HCT116 (cell line): ENCODE data around the gene PROB1. TPM values are rescaled to one million over a fixed set of nuclear protein-coding genes. Genes with fewer than 3 reads are reported as not detected.

Experiments
- ATAC-seq: fragments of 200-7000 bp; cut with Tn5 transposase; 2 replicates; pipeline ENCODE4 v1.9.1; 2020; ENCODE audit warnings: mild to moderate bottlenecking, moderate library complexity
- BruUV-seq: library from RNA; stranded (reverse); fragments of 400-500 nt; replicated peaks from 2 replicates; lab custom pipeline; 2021; lab: Mats Ljungman, UMichigan
- CTCF ChIA-PET: fragments of 300-600 bp; sonication (Branson Sonifier 250); formaldehyde crosslinking; loops from one replicate; lab custom pipeline; 2021; ENCODE audit warnings: antibody characterized with exemption; lab: Charles Lee
- POLR2A ChIA-PET: fragments of 300-600, 350-600 bp; sonication (Branson Sonifier 250); formaldehyde crosslinking; loops from one replicate; lab custom pipeline; 2021; ENCODE audit warnings: antibody characterized with exemption; lab: Charles Lee
- RAD21 ChIA-PET, 2 experiments: fragments of 300-600 bp; sonication (Branson Sonifier 250); formaldehyde crosslinking; loops; one replicate each; lab custom pipeline; 2023; ENCODE audit warnings: low total read pairs in 2 of 2; ENCODE audit not compliant: uncharacterized antibody in 2 of 2, unreplicated experiment in 2 of 2, low non-redundant PET in 1 of 2; lab: Charles Lee
- DNase-seq: peaks from one replicate; pipeline ENCODE4 v3.0.0-alpha.2; 2010; ENCODE audit warnings: low read depth, low spot score
- H2AFZ ChIP-seq: fragments of 200-600 bp; shearing (Covaris generic), sonication (generic); 2 replicates; pipeline ENCODE4 v1.6.1; 2017; ENCODE audit warnings: low read depth, mixed run types, mixed read lengths, antibody characterized with exemption, low read length; ENCODE audit not compliant: poor library complexity, severe bottlenecking
- H3K27ac ChIP-seq: 2 replicates; pipeline ENCODE4 v1.5.1; 2012; ENCODE audit warnings: low read depth, low read length
- H3K27me3 ChIP-seq: fragments of 200-600 bp; sonication (generic); 2 replicates; pipeline ENCODE4 v1.6.1; 2016; ENCODE audit warnings: mixed run types, low read length, mixed read lengths; ENCODE audit not compliant: insufficient read depth
- H3K36me3 ChIP-seq, 2 experiments: fragments of 200-500 bp in 1 of 2; fragments of 200-600 bp in 1 of 2; sonication (Bioruptor generic) in 1 of 2; sonication (generic) in 1 of 2; 2 replicates each; pipeline versions ENCODE4 v1.5.1 to v1.6.1; 2014 to 2016; ENCODE audit warnings: low read length in 2 of 2, inconsistent platforms in 1 of 2, mixed read lengths in 1 of 2, mixed run types in 1 of 2; ENCODE audit not compliant: insufficient read depth in 2 of 2, control insufficient read depth in 1 of 2
- H3K4me1 ChIP-seq, 2 experiments: fragments of 200-600 bp in 1 of 2; sonication (generic) in 1 of 2; 2 replicates each; pipeline versions ENCODE4 v1.5.1 to v1.6.1; 2012 to 2017; ENCODE audit warnings: low read length in 2 of 2, inconsistent platforms in 1 of 2, mild to moderate bottlenecking in 1 of 2, mixed read lengths in 1 of 2, mixed run types in 1 of 2, moderate library complexity in 1 of 2; ENCODE audit not compliant: insufficient read depth in 2 of 2, control insufficient read depth in 1 of 2
- H3K4me2 ChIP-seq: fragments of 200-600 bp; sonication (generic); 2 replicates; pipeline ENCODE4 v1.6.1; 2017; ENCODE audit warnings: mixed run types, low read length, mixed read lengths
- H3K4me3 ChIP-seq, 2 experiments: fragments of 200-600 bp in 1 of 2; sonication (generic) in 1 of 2; replicated peaks in 1 of 2; 2 replicates each; pipeline ENCODE4 v1.5.1; 2011 to 2016; ENCODE audit warnings: low read length in 2 of 2, control low read depth in 1 of 2, low read depth in 1 of 2, mild to moderate bottlenecking in 1 of 2, mixed read lengths in 1 of 2, mixed run types in 1 of 2
- H3K79me2 ChIP-seq: fragments of 200-600 bp; sonication (generic); 2 replicates; pipeline ENCODE4 v1.6.1; 2017; ENCODE audit warnings: mild to moderate bottlenecking, mixed run types, low read length, moderate library complexity, mixed read lengths; ENCODE audit not compliant: insufficient read depth
- H3K9ac ChIP-seq: fragments of 200-600 bp; sonication (generic); 2 replicates; pipeline ENCODE4 v1.6.1; 2016; ENCODE audit warnings: low read length, mixed read lengths
- H3K9me2 ChIP-seq: fragments of 200-600 bp; sonication (generic), shearing (Covaris generic); 2 replicates; pipeline ENCODE4 v1.6.1; 2017; ENCODE audit warnings: mixed run types, mild to moderate bottlenecking, moderate library complexity; ENCODE audit not compliant: insufficient read depth
- H3K9me3 ChIP-seq, 2 experiments: fragments of 200-500 bp in 1 of 2; fragments of 200-600 bp in 1 of 2; sonication (Bioruptor generic) in 1 of 2; sonication (generic) in 1 of 2; 2 replicates each; pipeline ENCODE4 v1.6.1; 2014 to 2017; ENCODE audit warnings: low read length in 2 of 2, mixed read lengths in 2 of 2, inconsistent platforms in 1 of 2, low read depth in 1 of 2, mild to moderate bottlenecking in 1 of 2, mixed run types in 1 of 2, moderate library complexity in 1 of 2; ENCODE audit not compliant: control insufficient read depth in 1 of 2, insufficient read depth in 1 of 2
- H4K20me1 ChIP-seq: fragments of 200-600 bp; sonication (generic), shearing (Covaris generic); 2 replicates; pipeline ENCODE4 v1.6.1; 2017; ENCODE audit warnings: mixed run types, mild to moderate bottlenecking, moderate library complexity; ENCODE audit not compliant: insufficient read depth
- ELF1 ChIP-seq: IDR thresholded peaks from 2 replicates; pipeline ENCODE4 v1.6.1; 2012; ENCODE audit warnings: low read depth, borderline replicate concordance
- FOSL1 ChIP-seq: IDR thresholded peaks from 2 replicates; pipeline ENCODE4 v1.6.1; 2012; ENCODE audit warnings: low read depth
- ZBTB33 ChIP-seq: IDR thresholded peaks from 2 replicates; pipeline ENCODE4 v1.6.1; 2011; ENCODE audit warnings: mild to moderate bottlenecking, low read length, moderate library complexity; ENCODE audit not compliant: insufficient replicate concordance; ENCODE audit errors: extremely low read depth
- ZFX ChIP-seq: fragments of 450-650 bp; IDR thresholded peaks from 2 replicates; pipeline ENCODE4 v1.6.1; 2017
- intact Hi-C: fragments of 100-400 bp; cut with micrococcal nuclease; formaldehyde crosslinking; loops from 2 replicates; pipeline ENCODE4 v1.10.0; 2022
- total RNA-seq: library from RNA; stranded (reverse); gene quantifications from one replicate; pipeline ENCODE4 v1.2.1, GENCODE V29; 2021; ENCODE audit not compliant: unreplicated experiment
- TF ChIP-seq, protein P1 (sequence below), 3 experiments: fragments of 200-600 bp in 1 of 3; sonication (generic) in 1 of 3; IDR thresholded peaks in 2 of 3; conservative IDR thresholded peaks in 1 of 3; 2 replicates each; pipeline ENCODE4 v1.5.1; 2012 to 2017; ENCODE audit warnings: low read depth in 2 of 3, low read length in 2 of 3, antibody characterized with exemption in 1 of 3, borderline replicate concordance in 1 of 3, control low read depth in 1 of 3, mild to moderate bottlenecking in 1 of 3, mixed read lengths in 1 of 3, mixed run types in 1 of 3, moderate library complexity in 1 of 3; ENCODE audit not compliant: insufficient read depth in 1 of 3
- TF ChIP-seq, protein P2 (sequence below): IDR thresholded peaks from 2 replicates; pipeline ENCODE4 v1.6.1; 2012; ENCODE audit warnings: low read depth

Gene PROB1
- total RNA-seq, 1 experiment from 2014 or later, result 1.7 TPM

DNA sequence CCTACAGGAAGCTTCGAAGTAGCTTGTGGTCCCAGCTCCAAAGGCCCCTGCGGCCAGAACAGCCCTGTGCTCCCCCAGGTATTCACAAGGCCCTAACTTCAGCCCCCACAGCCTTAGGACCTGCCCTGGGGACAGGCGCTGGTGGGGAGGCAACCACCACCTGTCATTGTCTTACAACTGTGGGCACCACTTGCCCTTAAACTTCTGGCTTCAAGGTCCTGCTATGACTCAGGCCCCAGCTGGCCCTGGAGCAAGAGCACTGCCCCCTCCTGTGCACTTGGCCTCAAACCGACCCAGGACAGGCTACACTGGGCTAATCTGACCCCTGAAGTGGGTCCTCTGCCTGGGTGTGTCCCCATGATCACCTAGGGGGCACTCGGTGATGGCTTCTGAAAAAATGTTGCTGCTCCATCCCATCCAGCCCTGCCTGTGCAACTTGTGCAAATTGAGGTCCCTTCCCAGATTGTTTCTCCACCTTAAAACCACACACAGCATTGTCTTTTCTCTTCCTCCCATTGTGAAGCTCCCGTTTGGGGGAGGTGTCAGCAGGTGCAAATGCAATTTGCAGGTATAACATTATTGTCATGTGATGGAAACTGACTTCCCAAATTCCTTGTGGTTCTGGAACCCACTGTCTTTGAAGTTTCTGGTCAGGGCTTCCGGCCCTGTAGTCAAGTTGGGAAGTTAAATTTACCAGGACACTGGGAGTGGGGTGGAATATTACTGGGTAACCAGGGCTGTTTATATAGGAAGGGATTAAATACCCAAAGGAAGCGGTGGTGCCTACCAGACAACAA, 1.1 kb upstream of the PROB1 start:
- no TSS peak for BruUV-seq
- DNase-seq (no peak), ATAC-seq (no peak)
- peaks cover 8% of the 10 kb centered on the region; the same call in 1 of the 2 replicates for H3K79me2 ChIP-seq
- H3K27ac ChIP-seq, result no peak overlapping the region
- intact Hi-C loops, result no loop called here
- H3K36me3 ChIP-seq, result no peaks in the 10 kb centered on the region
- ChIA-PET RAD21 (no interaction called here), POLR2A (no interaction called here)
- H3K9me2 ChIP-seq, result no peaks in the 10 kb centered on the region
- H2AFZ ChIP-seq, result no peak overlapping the region
- H4K20me1 ChIP-seq, result no peaks in the 10 kb centered on the region
- no peaks in the 10 kb centered on the region for H3K27me3 ChIP-seq
- no peak overlapping the region for H3K9ac ChIP-seq
- TF ChIP-seq ZFX, result no peak
- TF ChIP-seq, protein P1, sequence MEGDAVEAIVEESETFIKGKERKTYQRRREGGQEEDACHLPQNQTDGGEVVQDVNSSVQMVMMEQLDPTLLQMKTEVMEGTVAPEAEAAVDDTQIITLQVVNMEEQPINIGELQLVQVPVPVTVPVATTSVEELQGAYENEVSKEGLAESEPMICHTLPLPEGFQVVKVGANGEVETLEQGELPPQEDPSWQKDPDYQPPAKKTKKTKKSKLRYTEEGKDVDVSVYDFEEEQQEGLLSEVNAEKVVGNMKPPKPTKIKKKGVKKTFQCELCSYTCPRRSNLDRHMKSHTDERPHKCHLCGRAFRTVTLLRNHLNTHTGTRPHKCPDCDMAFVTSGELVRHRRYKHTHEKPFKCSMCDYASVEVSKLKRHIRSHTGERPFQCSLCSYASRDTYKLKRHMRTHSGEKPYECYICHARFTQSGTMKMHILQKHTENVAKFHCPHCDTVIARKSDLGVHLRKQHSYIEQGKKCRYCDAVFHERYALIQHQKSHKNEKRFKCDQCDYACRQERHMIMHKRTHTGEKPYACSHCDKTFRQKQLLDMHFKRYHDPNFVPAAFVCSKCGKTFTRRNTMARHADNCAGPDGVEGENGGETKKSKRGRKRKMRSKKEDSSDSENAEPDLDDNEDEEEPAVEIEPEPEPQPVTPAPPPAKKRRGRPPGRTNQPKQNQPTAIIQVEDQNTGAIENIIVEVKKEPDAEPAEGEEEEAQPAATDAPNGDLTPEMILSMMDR (IDR thresholded peaks at IDR 0.05 in 2 of 3, conservative IDR thresholded peaks at IDR 0.05 in 1 of 3; ENCODE audit: borderline replicate concordance in 1 of 3, insufficient read depth in 1 of 3, low read depth in 2 of 3, low read length in 2 of 3), result no peak
- no peak for TF ChIP-seq ELF1
- TF ChIP-seq ZBTB33, result no peak
- TF ChIP-seq, protein P2, sequence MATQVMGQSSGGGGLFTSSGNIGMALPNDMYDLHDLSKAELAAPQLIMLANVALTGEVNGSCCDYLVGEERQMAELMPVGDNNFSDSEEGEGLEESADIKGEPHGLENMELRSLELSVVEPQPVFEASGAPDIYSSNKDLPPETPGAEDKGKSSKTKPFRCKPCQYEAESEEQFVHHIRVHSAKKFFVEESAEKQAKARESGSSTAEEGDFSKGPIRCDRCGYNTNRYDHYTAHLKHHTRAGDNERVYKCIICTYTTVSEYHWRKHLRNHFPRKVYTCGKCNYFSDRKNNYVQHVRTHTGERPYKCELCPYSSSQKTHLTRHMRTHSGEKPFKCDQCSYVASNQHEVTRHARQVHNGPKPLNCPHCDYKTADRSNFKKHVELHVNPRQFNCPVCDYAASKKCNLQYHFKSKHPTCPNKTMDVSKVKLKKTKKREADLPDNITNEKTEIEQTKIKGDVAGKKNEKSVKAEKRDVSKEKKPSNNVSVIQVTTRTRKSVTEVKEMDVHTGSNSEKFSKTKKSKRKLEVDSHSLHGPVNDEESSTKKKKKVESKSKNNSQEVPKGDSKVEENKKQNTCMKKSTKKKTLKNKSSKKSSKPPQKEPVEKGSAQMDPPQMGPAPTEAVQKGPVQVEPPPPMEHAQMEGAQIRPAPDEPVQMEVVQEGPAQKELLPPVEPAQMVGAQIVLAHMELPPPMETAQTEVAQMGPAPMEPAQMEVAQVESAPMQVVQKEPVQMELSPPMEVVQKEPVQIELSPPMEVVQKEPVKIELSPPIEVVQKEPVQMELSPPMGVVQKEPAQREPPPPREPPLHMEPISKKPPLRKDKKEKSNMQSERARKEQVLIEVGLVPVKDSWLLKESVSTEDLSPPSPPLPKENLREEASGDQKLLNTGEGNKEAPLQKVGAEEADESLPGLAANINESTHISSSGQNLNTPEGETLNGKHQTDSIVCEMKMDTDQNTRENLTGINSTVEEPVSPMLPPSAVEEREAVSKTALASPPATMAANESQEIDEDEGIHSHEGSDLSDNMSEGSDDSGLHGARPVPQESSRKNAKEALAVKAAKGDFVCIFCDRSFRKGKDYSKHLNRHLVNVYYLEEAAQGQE, result no peak
- TF ChIP-seq FOSL1, result no peak
- TF ChIP-seq, all 23 proteins: peak for 0
- CTCF ChIA-PET, result no interaction called here
- Histone ChIP-seq H3K4me2 (peak overlapping the region; percentile 12; the same call in 1 of the 2 replicates), H3K4me3 (no peak overlapping the region), H3K9me3 (no peaks in the 10 kb centered on the region), H3K4me1 (peaks cover 11 to 41% of the 10 kb centered on the region in 2 experiments)
